Aorta (tissue), 5 donors: ENCODE measurements around the gene PLCG2. TPM values are rescaled to one million over a fixed set of nuclear protein-coding genes. Genes with fewer than 3 reads are reported as not detected.
"Not testable (repeated sequence)": the region's sequence is repeated elsewhere in the genome, so short reads cannot be mapped to it uniquely, and the experiment has no call there.

ENCODE experiments used
- ATAC-seq: fragments of 200-7000 bp; cut with Tn5 transposase; one replicate; pipeline ENCODE4 v1.9.1; 2022; ENCODE audit warnings: moderate library complexity; ENCODE audit not compliant: low FRiP score
- DNase-seq, 2 donors: peaks; one replicate each; pipeline ENCODE4 v3.0.0-alpha.2; 2020
- H3K27ac ChIP-seq, 2 donors: one replicate each; pipeline ENCODE4 v1.5.1; 2013; ENCODE audit warnings: low read length in 2 of 2, mild to moderate bottlenecking in 2 of 2, moderate library complexity in 2 of 2, control low read depth in 1 of 2, inconsistent platforms in 1 of 2, low read depth in 1 of 2
- H3K27me3 ChIP-seq, 2 donors: one replicate each; pipeline ENCODE4 v1.6.1; 2013; ENCODE audit warnings: control low read depth in 1 of 2, low read length in 1 of 2, mild to moderate bottlenecking in 1 of 2, moderate library complexity in 1 of 2; ENCODE audit not compliant: insufficient read depth in 2 of 2, control insufficient read depth in 1 of 2
- H3K36me3 ChIP-seq, 2 donors: one replicate each; pipeline ENCODE4 v1.6.1; 2013; ENCODE audit warnings: control low read depth in 1 of 2, low read length in 1 of 2, mild to moderate bottlenecking in 1 of 2; ENCODE audit not compliant: insufficient read depth in 2 of 2, control insufficient read depth in 1 of 2
- H3K4me1 ChIP-seq, 2 donors: one replicate each; pipeline ENCODE4 v1.6.1; 2013; ENCODE audit warnings: low read length in 2 of 2, control low read depth in 1 of 2, mild to moderate bottlenecking in 1 of 2, moderate library complexity in 1 of 2; ENCODE audit not compliant: insufficient read depth in 2 of 2, control insufficient read depth in 1 of 2
- H3K4me3 ChIP-seq, 2 donors: one replicate each; pipeline ENCODE4 v1.5.1; 2013; ENCODE audit warnings: low read length in 2 of 2, control low read depth in 1 of 2, mild to moderate bottlenecking in 1 of 2
- H3K9me3 ChIP-seq: one replicate; pipeline ENCODE4 v1.6.1; 2013; ENCODE audit warnings: mild to moderate bottlenecking, low read length; ENCODE audit not compliant: control insufficient read depth
- WGBS, 2 donors: extraction: QIAGEN DNeasy Blood & Tissue Kit; methylation state at CpG; one replicate each; pipeline ENCODE4 v1.1.7; 2013; 5-methylcytosine and 5-hydroxymethylcytosine counted together
- intact Hi-C, 2 donors: fragments of 100-400 bp; cut with DNase I; formaldehyde crosslinking; loops; one replicate each; pipeline versions ENCODE4 v1.14.2 to v1.15.0; 2022
- polyA plus RNA-seq, 2 donors: library from polyadenylated mRNA; stranded (reverse); fragments of 200-250 nt; gene quantifications; one replicate each; pipeline ENCODE4 v1.2.3, GENCODE V29; 2013
- total RNA-seq, 2 donors: library from RNA; stranded (reverse); fragmentation: NEBNext Ultra II Directional; extraction: Animal tissue kit (Norgen Biotek cat#: 25700); gene quantifications; one replicate each; pipeline ENCODE4 v1.2.1, GENCODE V29; 2021
- donor health status: healthy with polysubstance abuse.
- donor health status: Bipolar disorder and iron deficiency.
- donor health status: DM: no; HTN: no; CAD: no.
- donor health status: DM: no; HTN: no; CAD: no.
- donor health status: DM: yes; HTN: yes; CAD: no.

The PLCG2 gene
- total and polyA plus RNA-seq, 4 donors = 2.5 to 48.4 (median 12.1) TPM

GRCh38 chr16:82005027-82005830 is 226.1 kb downstream of the PLCG2 start:
- no peak overlapping the region for H3K4me3 ChIP-seq
- no peaks in the 10 kb centered on the region for H3K4me1 ChIP-seq
- H3K27ac ChIP-seq = no peak overlapping the region
- no peaks in the 10 kb centered on the region for H3K36me3 ChIP-seq
- ATAC-seq (no peak), DNase-seq (no peak)
- peaks cover 6% of the 10 kb centered on the region for H3K9me3 ChIP-seq
- 69 to 81% methylated on average over 6 of the region's 6 CpGs for WGBS, 2 donors
- intact Hi-C loops = no loop called here
- H3K27me3 ChIP-seq = no peaks in the 10 kb centered on the region

GRCh38 chr16:82006036-82006435 is 226.9 kb downstream of the PLCG2 start:
- Histone ChIP-seq H3K4me1 (no peaks in the 10 kb centered on the region), H3K9me3 (peaks cover 6% of the 10 kb centered on the region), H3K27me3 (no peaks in the 10 kb centered on the region), H3K36me3 (no peaks in the 10 kb centered on the region), H3K4me3 (no peak overlapping the region), H3K27ac (no peak overlapping the region)
- intact Hi-C loops = no loop called here
- no peak for ATAC-seq
- WGBS, 2 donors = 92% methylated on average over 5 of the region's 5 CpGs
- no peak for DNase-seq

GRCh38 chr16:82007189-82007588 is 228.1 kb downstream of the PLCG2 start:
- peaks cover 0 to 4% of the 10 kb centered on the region in 2 donors for H3K27me3 ChIP-seq
- H3K4me3 ChIP-seq = no peak overlapping the region
- no peaks in the 10 kb centered on the region for H3K36me3 ChIP-seq
- no peak for ATAC-seq
- no peak overlapping the region for H3K27ac ChIP-seq
- peaks cover 9% of the 10 kb centered on the region for H3K9me3 ChIP-seq
- H3K4me1 ChIP-seq = no peaks in the 10 kb centered on the region
- 87% methylated on average over 2 of the region's 2 CpGs for WGBS, 2 donors
- intact Hi-C loops = no loop called here
- no peak for DNase-seq

- intact Hi-C loops = no loop called here
- Histone ChIP-seq H3K9me3 (peaks cover 9% of the 10 kb centered on the region), H3K36me3 (no peaks in the 10 kb centered on the region), H3K4me1 (no peaks in the 10 kb centered on the region), H3K4me3 (no peak overlapping the region), H3K27ac (no peak overlapping the region), H3K27me3 (peaks cover 0 to 4% of the 10 kb centered on the region in 2 donors)
- DNase-seq = no peak
- 95 to 96% methylated on average over 9 of the region's 9 CpGs for WGBS, 2 donors
- no peak for ATAC-seq
These were observed 230.0 kb downstream of the PLCG2 start for GRCh38 chr16:82008957-82009592.

- H3K36me3 ChIP-seq, H3K4me3 ChIP-seq, H3K27me3 ChIP-seq, DNase-seq, H3K9me3 ChIP-seq, H3K27ac ChIP-seq, H3K4me1 ChIP-seq, intact Hi-C loops, ATAC-seq: not testable (repeated sequence)
- 91 to 94% methylated on average over 4 of the region's 4 CpGs for WGBS, 2 donors
These were observed 230.7 kb downstream of the PLCG2 start for GRCh38 chr16:82009789-82010188.

- H3K4me1 ChIP-seq = no peaks in the 10 kb centered on the region
- H3K4me3 ChIP-seq = peak overlapping the region in 1 of 2 donors; percentile 30
- H3K36me3 ChIP-seq = no peaks in the 10 kb centered on the region
- WGBS, 2 donors = 78 to 84% methylated on average over 8 of the region's 8 CpGs
- no peak overlapping the region for H3K27ac ChIP-seq
- intact Hi-C loops = no loop called here
- peaks cover 0 to 4% of the 10 kb centered on the region in 2 donors for H3K27me3 ChIP-seq
- DNase-seq (no peak), ATAC-seq (no peak)
- H3K9me3 ChIP-seq = peaks cover 11% of the 10 kb centered on the region
These were observed 231.6 kb downstream of the PLCG2 start for GRCh38 chr16:82010649-82011048.

- peak in 1 of 2 donors; percentile 47 for DNase-seq
- Histone ChIP-seq H3K27me3 (peaks cover 0 to 4% of the 10 kb centered on the region in 2 donors), H3K27ac (no peak within 1 kb of the TSS), H3K4me1 (peaks cover 0 to 3% of the 10 kb centered on the region in 2 donors), H3K4me3 (peak within 1 kb of the TSS in 1 of 2 donors; percentile 30), H3K36me3 (no peaks in the 10 kb centered on the region), H3K9me3 (peaks cover 11% of the 10 kb centered on the region)
- ATAC-seq = peak; percentile 26
- intact Hi-C loops = no loop called here
- WGBS, 2 donors = 7 to 10% methylated on average over 32 of the region's 32 CpGs
These were observed 232.1 kb downstream of the PLCG2 start, which contains the start of gene SDR42E1 for GRCh38 chr16:82011199-82011641. SDR42E1 (minus strand) TSS chr16:82011470; CDS start chr16:82000858, 10,612 bp downstream.
